Nucleus accumbens (tissue), 56 donors: Measurements from ENCODE around the gene FDPS.

ENCODE experiments used
- DNase-seq, 56 donors: peaks; one replicate each; lab custom pipeline; 2025; lab: John Stamatoyannopoulos, UW

The FDPS gene

DNA sequence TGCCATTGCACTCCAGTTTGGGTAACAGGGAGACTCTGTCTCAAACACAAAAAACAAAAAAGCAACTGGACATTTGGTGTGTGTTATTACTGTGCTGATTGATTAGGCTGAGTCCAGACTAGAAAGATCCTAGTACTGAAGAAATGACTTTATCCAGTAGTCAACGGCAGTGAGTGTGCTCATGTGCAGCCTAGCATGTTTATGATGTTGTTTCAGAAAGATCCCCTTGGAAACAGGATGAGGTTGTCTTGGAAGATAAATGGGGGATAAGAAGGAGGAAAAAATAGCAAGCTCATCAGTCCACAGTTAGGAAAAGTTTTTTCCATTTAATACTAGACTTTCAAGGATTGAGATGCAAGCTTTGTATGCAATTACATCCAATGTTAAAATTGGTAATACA is 26.3 kb downstream of the FDPS start:
- no peak for DNase-seq

GRCh38 chr1:155339515-155340097 is 30.9 kb downstream of the FDPS start:
- DNase-seq, result no peak

DNA sequence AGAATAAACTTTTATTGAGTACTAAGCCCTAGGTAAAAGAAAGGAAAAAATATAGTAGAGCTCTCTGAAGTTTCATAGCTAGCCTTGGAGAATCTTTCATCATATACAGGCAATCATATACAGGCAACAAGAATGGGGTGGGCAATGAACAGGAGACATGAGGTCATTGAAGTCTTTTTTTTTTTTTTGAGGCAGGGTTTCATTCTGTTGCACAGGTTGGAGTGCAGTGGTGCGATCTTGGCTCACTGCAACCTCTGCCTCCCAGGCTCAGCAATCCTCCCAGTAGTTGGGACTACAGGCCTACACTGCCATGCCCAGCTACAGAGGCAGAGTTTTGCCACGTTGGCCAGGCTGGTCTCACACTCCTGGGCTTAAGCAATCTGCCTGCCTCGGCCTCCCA is 34.2 kb downstream of the FDPS start:
- DNase-seq, result no peak

DNA sequence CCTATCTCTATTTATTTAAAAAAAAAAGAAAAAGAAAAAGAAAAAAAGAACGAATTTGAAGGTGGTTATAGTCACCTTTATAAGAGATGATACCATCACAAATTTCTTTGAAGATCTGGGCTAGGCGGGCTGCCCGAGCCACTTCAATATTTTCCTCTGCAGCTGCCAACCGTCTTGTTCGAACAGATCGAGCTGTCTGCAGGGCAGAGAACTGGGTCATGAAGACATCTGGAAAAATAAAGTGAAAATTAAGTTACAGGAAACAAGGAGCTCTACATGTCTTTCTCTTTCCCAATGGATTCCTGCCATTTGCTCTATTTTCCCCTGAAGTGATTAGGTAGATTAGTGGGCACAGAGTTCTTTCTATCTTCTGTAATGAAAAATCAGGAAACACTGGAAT is 44.0 kb downstream of the FDPS start:
- DNase-seq, result no peak

DNA sequence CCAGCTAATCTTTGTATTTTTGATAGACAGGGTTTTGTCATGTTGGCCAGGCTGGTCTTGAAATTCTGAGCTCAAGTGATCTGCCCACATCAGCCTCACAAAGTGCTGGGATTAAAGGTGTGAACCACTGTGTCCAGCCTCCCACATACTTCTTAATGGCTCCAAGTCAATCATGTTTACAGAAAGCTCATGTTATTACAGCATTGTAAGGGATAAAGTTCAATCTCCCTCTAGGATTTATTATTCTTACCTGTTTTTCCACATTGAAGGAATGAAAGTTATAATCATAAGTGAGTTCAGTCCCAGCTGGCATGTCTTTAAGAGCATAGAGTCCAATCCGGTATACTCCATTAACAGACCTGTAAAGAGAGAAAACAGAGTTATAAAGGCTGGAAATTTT is 51.4 kb downstream of the FDPS start:
- DNase-seq, result no peak
